ENCODE results near the gene CEP135.

The CEP135 gene

GRCh38 chr4:55973650-55974049 is 24.9 kb downstream of the CEP135 start:
- TF ChIP-seq CTCF (conservative IDR thresholded peaks at IDR 0.05; ENCODE audit: low read length) = no peak
- H3K4me3 ChIP-seq (ENCODE audit: low read length) = no peak overlapping the region
- DNase-seq (ENCODE audit: low read depth) = no peak

GRCh38 chr4:55977811-55978210 is 29.1 kb downstream of the CEP135 start:
- no peak for DNase-seq (ENCODE audit: low read depth)
- TF ChIP-seq CTCF (conservative IDR thresholded peaks at IDR 0.05; ENCODE audit: low read length) = no peak

GRCh38 chr4:55979562-55979961 is 30.8 kb downstream of the CEP135 start:
- no peak for DNase-seq (ENCODE audit: low read depth)
- no peak overlapping the region for H3K4me3 ChIP-seq (ENCODE audit: low read length)
- TF ChIP-seq CTCF (conservative IDR thresholded peaks at IDR 0.05; ENCODE audit: low read length) = no peak

More at GRCh38 chr4:55977811-55978210, 29.1 kb downstream of the CEP135 start:
- H3K4me3 ChIP-seq (ENCODE audit: low read length) = no peak overlapping the region

GRCh38 chr4:55980725-55981124 is 32.0 kb downstream of the CEP135 start:
- TF ChIP-seq CTCF (conservative IDR thresholded peaks at IDR 0.05; ENCODE audit: low read length) = no peak
- H3K4me3 ChIP-seq (ENCODE audit: low read length) = no peak overlapping the region
- no peak for DNase-seq (ENCODE audit: low read depth)

- no peak for DNase-seq (ENCODE audit: low read depth)
- TF ChIP-seq CTCF (conservative IDR thresholded peaks at IDR 0.05; ENCODE audit: low read length) = no peak
- no peak overlapping the region for H3K4me3 ChIP-seq (ENCODE audit: low read length)
Observed at GRCh38 chr4:55982976-55983375, 34.2 kb downstream of the CEP135 start.

- H3K4me3 ChIP-seq (ENCODE audit: low read length) = no peak overlapping the region
- DNase-seq (ENCODE audit: low read depth) = no peak
- TF ChIP-seq CTCF (conservative IDR thresholded peaks at IDR 0.05; ENCODE audit: low read length) = no peak
Observed at GRCh38 chr4:55989766-55990165, 41.0 kb downstream of the CEP135 start.

GRCh38 chr4:55993994-55994663 is 45.4 kb downstream of the CEP135 start:
- TF ChIP-seq CTCF (conservative IDR thresholded peaks at IDR 0.05; ENCODE audit: low read length) = no peak
- no peak overlapping the region for H3K4me3 ChIP-seq (ENCODE audit: low read length)
- DNase-seq (ENCODE audit: low read depth) = no peak

Data from AG10803 (cell line).